ENCODE results near the gene CYP26B1. TPM values are rescaled to one million over a fixed set of nuclear protein-coding genes. Genes with fewer than 3 reads are reported as not detected.

CYP26B1 gene
- total and polyA plus RNA-seq, 12 donors = 0.88 to 8.3 (median 4.7) TPM

DNA sequence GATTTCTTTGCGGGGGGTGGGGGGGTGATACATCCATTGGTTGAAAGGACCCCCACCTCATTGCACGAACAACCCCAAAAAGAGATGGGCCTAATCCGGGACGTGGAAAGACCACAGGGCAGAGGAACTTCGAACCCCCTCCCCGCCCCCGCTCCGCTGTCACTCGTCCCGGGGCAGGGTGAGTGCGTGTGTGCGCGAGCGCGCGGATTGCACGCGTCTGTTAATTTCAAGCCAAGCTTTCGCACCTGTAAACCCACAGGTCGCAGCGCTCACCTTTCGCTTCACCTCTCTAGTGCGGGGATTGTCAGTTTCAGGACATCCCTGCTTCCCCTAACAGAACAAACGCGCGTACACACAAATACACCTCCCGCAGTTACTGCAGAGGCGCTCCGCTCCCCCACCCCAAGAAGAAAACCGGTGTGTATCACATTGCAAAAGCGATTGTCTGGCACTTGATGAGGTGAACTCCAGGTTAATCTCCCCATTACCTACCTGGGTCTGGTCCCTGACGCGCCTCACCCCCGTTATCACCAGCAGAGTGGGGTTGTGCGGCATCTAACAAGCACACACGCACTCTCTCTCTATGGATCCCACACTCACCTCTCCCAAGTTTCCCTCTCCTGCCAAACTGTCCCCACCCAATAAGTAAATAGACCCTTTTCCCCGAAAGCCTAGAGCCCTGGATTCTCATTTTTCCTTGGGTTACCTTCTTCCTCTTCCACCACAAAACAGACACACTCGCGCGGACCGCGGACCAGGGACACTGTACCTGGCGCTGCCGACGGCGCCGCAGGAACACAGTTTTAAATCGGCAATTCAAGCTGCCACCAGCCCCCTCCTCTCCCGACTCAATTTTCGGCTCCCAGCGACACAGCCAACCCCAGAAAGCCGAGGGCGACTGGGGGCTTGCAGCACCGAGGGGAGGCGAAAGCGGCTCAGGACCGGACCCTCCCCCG, 1.0 kb downstream of the CYP26B1 start:
- 3 to 6% methylated on average over 58 of the region's 58 CpGs for WGBS, 2 donors
- Histone ChIP-seq H3K27ac (no peak overlapping the region), H3K36me3 (no peaks in the 10 kb centered on the region), H3K27me3 (peaks cover 15 to 92% (median 56%) of the 10 kb centered on the region in 7 donors), H3K4me1 (peaks cover 32 to 80% (median 73%) of the 10 kb centered on the region in 9 donors), H3K9me3 (no peaks in the 10 kb centered on the region), H3K4me3 (peak overlapping the region in 9 of 10 donors; percentile 7 to 75 (median 54))
- no peak for DNase-seq
- intact Hi-C loops (cut with DNase I) = loop anchor here in 6 of 10 donors (1.0 to 10.0 kb wide), 7 partner anchors 22 to 599 kb away; no protein-coding TSS in a partner anchor
- ATAC-seq = no peak
- TF ChIP-seq, protein P1, sequence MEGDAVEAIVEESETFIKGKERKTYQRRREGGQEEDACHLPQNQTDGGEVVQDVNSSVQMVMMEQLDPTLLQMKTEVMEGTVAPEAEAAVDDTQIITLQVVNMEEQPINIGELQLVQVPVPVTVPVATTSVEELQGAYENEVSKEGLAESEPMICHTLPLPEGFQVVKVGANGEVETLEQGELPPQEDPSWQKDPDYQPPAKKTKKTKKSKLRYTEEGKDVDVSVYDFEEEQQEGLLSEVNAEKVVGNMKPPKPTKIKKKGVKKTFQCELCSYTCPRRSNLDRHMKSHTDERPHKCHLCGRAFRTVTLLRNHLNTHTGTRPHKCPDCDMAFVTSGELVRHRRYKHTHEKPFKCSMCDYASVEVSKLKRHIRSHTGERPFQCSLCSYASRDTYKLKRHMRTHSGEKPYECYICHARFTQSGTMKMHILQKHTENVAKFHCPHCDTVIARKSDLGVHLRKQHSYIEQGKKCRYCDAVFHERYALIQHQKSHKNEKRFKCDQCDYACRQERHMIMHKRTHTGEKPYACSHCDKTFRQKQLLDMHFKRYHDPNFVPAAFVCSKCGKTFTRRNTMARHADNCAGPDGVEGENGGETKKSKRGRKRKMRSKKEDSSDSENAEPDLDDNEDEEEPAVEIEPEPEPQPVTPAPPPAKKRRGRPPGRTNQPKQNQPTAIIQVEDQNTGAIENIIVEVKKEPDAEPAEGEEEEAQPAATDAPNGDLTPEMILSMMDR (IDR thresholded peaks at IDR 0.05) = no peak

DNA sequence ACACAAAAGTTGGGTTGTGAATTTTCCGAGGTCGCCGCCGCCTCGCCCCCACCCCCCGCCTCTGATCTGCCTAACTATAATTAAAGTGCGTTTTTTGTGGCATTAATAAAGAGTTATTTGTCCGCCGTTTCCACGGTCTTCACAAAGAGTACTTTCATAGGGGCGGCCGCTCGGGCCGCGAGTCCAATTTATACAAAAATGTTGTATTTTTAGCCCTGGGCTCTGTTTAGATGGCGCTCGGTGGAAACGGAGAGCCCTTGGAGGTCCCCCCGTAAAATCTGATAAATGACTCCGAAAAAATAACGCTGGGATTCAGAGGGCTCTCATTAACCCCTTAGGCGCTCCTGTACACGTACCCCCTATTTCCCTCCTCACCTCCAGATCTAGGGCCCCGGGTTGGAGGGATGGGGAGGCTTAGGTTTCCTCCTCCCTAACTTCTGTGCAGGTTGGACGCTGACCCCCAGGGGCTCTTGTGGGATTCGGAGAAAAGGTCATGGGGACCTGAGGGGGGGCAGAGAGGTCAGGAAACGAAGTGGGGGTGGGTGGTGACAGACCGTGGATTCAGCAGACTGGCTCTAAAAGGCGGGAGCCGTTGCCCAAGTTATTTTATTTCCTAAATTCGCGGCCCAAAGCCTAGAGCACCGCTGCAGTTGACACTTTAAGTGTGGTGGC, 1.9 kb downstream of the CYP26B1 start:
- Histone ChIP-seq H3K4me1 (peaks cover 32 to 80% (median 73%) of the 10 kb centered on the region in 9 donors), H3K9me3 (no peaks in the 10 kb centered on the region), H3K27ac (peak overlapping the region in 7 of 10 donors; percentile 31 to 94 (median 74)), H3K36me3 (no peaks in the 10 kb centered on the region), H3K27me3 (peaks cover 15 to 84% (median 49%) of the 10 kb centered on the region in 7 donors), H3K4me3 (peak overlapping the region; percentile 7 to 75 (median 58))
- TF ChIP-seq, protein P1 (IDR thresholded peaks at IDR 0.05) = no peak
- intact Hi-C loops (cut with DNase I) = loop anchor here in 6 of 10 donors (1.0 to 10.0 kb wide), 7 partner anchors 21 to 598 kb away; no protein-coding TSS in a partner anchor
- 2 to 3% methylated on average over 33 of the region's 33 CpGs for WGBS, 2 donors
- no peak for DNase-seq
- no peak for ATAC-seq

GRCh38 chr2:72145289-72145657, 2.4 kb downstream of the CYP26B1 start:
- TF ChIP-seq, protein P1 (IDR thresholded peaks at IDR 0.05) = no peak
- H3K4me3 ChIP-seq = peak overlapping the region; percentile 7 to 75 (median 58)
- no peaks in the 10 kb centered on the region for H3K36me3 ChIP-seq
- peaks cover 32 to 76% (median 72%) of the 10 kb centered on the region in 9 donors for H3K4me1 ChIP-seq
- H3K27me3 ChIP-seq = peaks cover 15 to 79% (median 46%) of the 10 kb centered on the region in 7 donors
- DNase-seq (peak in 1 of 2 donors; percentile 45), ATAC-seq (peak in 7 of 8 donors; percentile 3 to 46 (median 18))
- H3K9me3 ChIP-seq = no peaks in the 10 kb centered on the region
- WGBS, 2 donors = 0% methylated on average over 28 to 29 of the region's 29 CpGs
- intact Hi-C loops (cut with DNase I) = loop anchor here in 6 of 10 donors (5.0 to 10.0 kb wide), 6 partner anchors 343 to 598 kb away; no protein-coding TSS in a partner anchor
- peak overlapping the region in 7 of 10 donors; percentile 31 to 94 (median 74) for H3K27ac ChIP-seq

Measured in heart right ventricle (tissue), 16 donors.